HEK293 (cell line): Measurements from ENCODE around the gene ZSWIM1.
"Not testable (repeated sequence)": the region's sequence is repeated elsewhere in the genome, so short reads cannot be mapped to it uniquely, and the experiment has no call there.

Experiments used
- CTCF ChIA-PET: fragments of 350-600 bp; formaldehyde crosslinking; extraction: SDS; loops from one replicate; lab custom pipeline; 2021; ENCODE audit warnings: antibody characterized with exemption; lab: Yijun Ruan, JAX
- POLR2A ChIA-PET: fragments of 300-600 bp; formaldehyde crosslinking; extraction: SDS; loops from one replicate; lab custom pipeline; 2020; ENCODE audit warnings: antibody characterized with exemption, inconsistent platforms; lab: Yijun Ruan, JAX
- H3K27ac ChIP-seq: fragments of 200-500 bp; sonication (Bioruptor generic); 2 replicates; pipeline ENCODE4 v1.5.1; 2014; ENCODE audit warnings: low read depth, low read length, control low read depth, inconsistent platforms; ENCODE audit errors: extremely low read depth
- H3K36me3 ChIP-seq, 2 experiments: fragments of 200-500 bp in 1 of 2; sonication (Bioruptor generic) in 1 of 2; 1 replicate in 1 of 2; 2 replicates in 1 of 2; pipeline ENCODE4 v1.5.1; 2014 to 2017; ENCODE audit warnings: inconsistent platforms in 2 of 2, low read length in 2 of 2; ENCODE audit not compliant: control insufficient read depth in 2 of 2, insufficient read depth in 1 of 2
- H3K4me1 ChIP-seq: fragments of 200-500 bp; sonication (Bioruptor generic); 2 replicates; pipeline ENCODE4 v1.5.1; 2014; ENCODE audit warnings: mild to moderate bottlenecking, low read length, inconsistent platforms; ENCODE audit not compliant: control insufficient read depth, insufficient read depth
- H3K4me3 ChIP-seq: 2 replicates; pipeline ENCODE4 v1.5.1; 2011; ENCODE audit warnings: low read depth, mild to moderate bottlenecking, control low read depth, low read length, moderate library complexity
- H3K9me3 ChIP-seq: fragments of 200-500 bp; sonication (Bioruptor generic); 2 replicates; pipeline ENCODE4 v1.5.1; 2014; ENCODE audit warnings: low read depth, low read length, inconsistent platforms; ENCODE audit not compliant: control insufficient read depth, insufficient read depth
- EGR2 ChIP-seq: fragments of 450-650 bp; formaldehyde crosslinking; IDR thresholded peaks from 2 replicates; pipeline ENCODE4 v1.5.1; 2016; ENCODE audit warnings: low read depth, missing biosample characterization, missing genetic modification characterization
- OSR2 ChIP-seq: fragments of 450-650 bp; formaldehyde crosslinking; IDR thresholded peaks from 2 replicates; pipeline ENCODE4 v1.5.1; 2016; ENCODE audit warnings: missing biosample characterization, missing genetic modification characterization
- PBX3 ChIP-seq: sonication (generic); formaldehyde crosslinking; IDR thresholded peaks from 2 replicates; pipeline ENCODE4 v1.8.1; 2022; ENCODE audit warnings: mild to moderate bottlenecking, moderate library complexity, missing genetic modification reagents
- SP7 ChIP-seq: fragments of 450-650 bp; formaldehyde crosslinking; IDR thresholded peaks from 2 replicates; pipeline ENCODE4 v1.5.1; 2016; ENCODE audit warnings: missing biosample characterization, missing genetic modification characterization
- ZBTB20 ChIP-seq: fragments of 450-650 bp; formaldehyde crosslinking; IDR thresholded peaks from 2 replicates; pipeline ENCODE4 v1.5.1; 2016; ENCODE audit warnings: missing biosample characterization, missing genetic modification characterization
- ZFHX2 ChIP-seq: fragments of 450-650 bp; formaldehyde crosslinking; conservative IDR thresholded peaks from 2 replicates; pipeline ENCODE4 v1.5.1; 2016; ENCODE audit warnings: missing biosample characterization, missing genetic modification characterization
- ZNF214 ChIP-seq: fragments of 450-650 bp; formaldehyde crosslinking; IDR thresholded peaks from 2 replicates; pipeline ENCODE4 v1.5.1; 2017; ENCODE audit warnings: missing biosample characterization, mild to moderate bottlenecking, missing genetic modification characterization, borderline replicate concordance
- ZNF26 ChIP-seq: fragments of 450-650 bp; formaldehyde crosslinking; IDR thresholded peaks from 2 replicates; pipeline ENCODE4 v1.5.1; 2016; ENCODE audit warnings: missing biosample characterization, missing genetic modification characterization
- ZNF280C ChIP-seq: fragments of 450-650 bp; formaldehyde crosslinking; IDR thresholded peaks from 2 replicates; pipeline ENCODE4 v1.5.1; 2016; ENCODE audit warnings: missing biosample characterization, missing genetic modification characterization
- ZNF350 ChIP-seq: fragments of 450-650 bp; formaldehyde crosslinking; IDR thresholded peaks from 2 replicates; pipeline ENCODE4 v1.5.0; 2017; ENCODE audit warnings: missing biosample characterization, mild to moderate bottlenecking, missing genetic modification characterization
- ZNF404 ChIP-seq: fragments of 450-650 bp; formaldehyde crosslinking; IDR thresholded peaks from 2 replicates; pipeline ENCODE4 v1.5.1; 2017; ENCODE audit warnings: missing biosample characterization, missing genetic modification characterization
- ZNF416 ChIP-seq: fragments of 450-650 bp; formaldehyde crosslinking; IDR thresholded peaks from 2 replicates; pipeline ENCODE4 v1.5.1; 2016; ENCODE audit warnings: missing biosample characterization, missing genetic modification characterization
- ZNF510 ChIP-seq: fragments of 450-650 bp; formaldehyde crosslinking; IDR thresholded peaks from 2 replicates; pipeline ENCODE4 v1.5.1; 2018; ENCODE audit warnings: mild to moderate bottlenecking, missing genetic modification characterization, missing biosample characterization; ENCODE audit not compliant: insufficient replicate concordance
- ZNF560 ChIP-seq: fragments of 450-650 bp; formaldehyde crosslinking; IDR thresholded peaks from 2 replicates; pipeline ENCODE4 v1.5.1; 2017; ENCODE audit warnings: missing biosample characterization, missing genetic modification characterization, borderline replicate concordance
- ZNF596 ChIP-seq: fragments of 450-650 bp; IDR thresholded peaks from 2 replicates; pipeline ENCODE4 v1.5.0; 2018; ENCODE audit warnings: missing biosample characterization, mild to moderate bottlenecking, missing genetic modification characterization, moderate library complexity
- ZNF660 ChIP-seq: fragments of 450-650 bp; IDR thresholded peaks from 2 replicates; pipeline ENCODE4 v1.5.1; 2018; ENCODE audit warnings: missing biosample characterization, mild to moderate bottlenecking, missing genetic modification characterization
- ZNF704 ChIP-seq: fragments of 450-650 bp; formaldehyde crosslinking; IDR thresholded peaks from 2 replicates; pipeline ENCODE4 v1.5.1; 2016; ENCODE audit warnings: missing biosample characterization, missing genetic modification characterization
- ZNF777 ChIP-seq: fragments of 450-650 bp; formaldehyde crosslinking; IDR thresholded peaks from 2 replicates; pipeline ENCODE4 v1.5.1; 2017; ENCODE audit warnings: missing biosample characterization, missing genetic modification characterization, borderline replicate concordance
- TF ChIP-seq, protein P1 (sequence below): fragments of 450-650 bp; formaldehyde crosslinking; IDR thresholded peaks from 2 replicates; pipeline ENCODE4; 2016; ENCODE audit warnings: missing biosample characterization, missing genetic modification characterization
- TF ChIP-seq, protein P2 (sequence below): fragments of 450-650 bp; formaldehyde crosslinking; IDR thresholded peaks from 2 replicates; pipeline ENCODE4 v1.5.1; 2016; ENCODE audit warnings: missing biosample characterization, missing genetic modification characterization

ZSWIM1 gene

GRCh38 chr20:45872626-45873025 is 8.4 kb upstream of the ZSWIM1 start:
- Histone ChIP-seq H3K4me1 (no peaks in the 10 kb centered on the region), H3K4me3 (no peak overlapping the region), H3K27ac (no peak overlapping the region), H3K9me3 (no peaks in the 10 kb centered on the region), H3K36me3 (peaks cover 0 to 17% of the 10 kb centered on the region in 2 experiments; a peak in 2 of 3 replicates)
- ChIA-PET CTCF (no interaction called here), POLR2A (interaction anchor here (1.8 kb wide), 1 partner anchor 8 kb away, joined by 6 read pairs; the partner anchor contains the start of gene ZSWIM1)
- TF ChIP-seq ZNF777 (tag by site-specific recombination) (no peak), ZNF596 (tag by site-specific recombination) (no peak), ZNF26 (no peak), EGR2 (no peak), ZNF704 (no peak), ZNF214 (tag by site-specific recombination) (no peak), ZNF510 (tag by site-specific recombination) (no peak), OSR2 (tag by site-specific recombination) (no peak), ZNF416 (tag by site-specific recombination) (no peak), ZNF560 (tag by site-specific recombination) (no peak), ZFHX2 (no peak), PBX3 (CRISPR knock-in tag) (no peak)
- TF ChIP-seq, protein P1, sequence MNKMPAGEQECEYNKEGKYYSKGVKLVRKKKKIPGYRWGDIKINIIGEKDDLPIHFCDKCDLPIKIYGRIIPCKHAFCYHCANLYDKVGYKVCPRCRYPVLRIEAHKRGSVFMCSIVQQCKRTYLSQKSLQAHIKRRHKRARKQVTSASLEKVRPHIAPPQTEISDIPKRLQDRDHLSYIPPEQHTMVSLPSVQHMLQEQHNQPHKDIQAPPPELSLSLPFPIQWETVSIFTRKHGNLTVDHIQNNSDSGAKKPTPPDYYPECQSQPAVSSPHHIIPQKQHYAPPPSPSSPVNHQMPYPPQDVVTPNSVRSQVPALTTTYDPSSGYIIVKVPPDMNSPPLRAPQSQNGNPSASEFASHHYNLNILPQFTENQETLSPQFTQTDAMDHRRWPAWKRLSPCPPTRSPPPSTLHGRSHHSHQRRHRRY: no peak
- TF ChIP-seq, protein P2, sequence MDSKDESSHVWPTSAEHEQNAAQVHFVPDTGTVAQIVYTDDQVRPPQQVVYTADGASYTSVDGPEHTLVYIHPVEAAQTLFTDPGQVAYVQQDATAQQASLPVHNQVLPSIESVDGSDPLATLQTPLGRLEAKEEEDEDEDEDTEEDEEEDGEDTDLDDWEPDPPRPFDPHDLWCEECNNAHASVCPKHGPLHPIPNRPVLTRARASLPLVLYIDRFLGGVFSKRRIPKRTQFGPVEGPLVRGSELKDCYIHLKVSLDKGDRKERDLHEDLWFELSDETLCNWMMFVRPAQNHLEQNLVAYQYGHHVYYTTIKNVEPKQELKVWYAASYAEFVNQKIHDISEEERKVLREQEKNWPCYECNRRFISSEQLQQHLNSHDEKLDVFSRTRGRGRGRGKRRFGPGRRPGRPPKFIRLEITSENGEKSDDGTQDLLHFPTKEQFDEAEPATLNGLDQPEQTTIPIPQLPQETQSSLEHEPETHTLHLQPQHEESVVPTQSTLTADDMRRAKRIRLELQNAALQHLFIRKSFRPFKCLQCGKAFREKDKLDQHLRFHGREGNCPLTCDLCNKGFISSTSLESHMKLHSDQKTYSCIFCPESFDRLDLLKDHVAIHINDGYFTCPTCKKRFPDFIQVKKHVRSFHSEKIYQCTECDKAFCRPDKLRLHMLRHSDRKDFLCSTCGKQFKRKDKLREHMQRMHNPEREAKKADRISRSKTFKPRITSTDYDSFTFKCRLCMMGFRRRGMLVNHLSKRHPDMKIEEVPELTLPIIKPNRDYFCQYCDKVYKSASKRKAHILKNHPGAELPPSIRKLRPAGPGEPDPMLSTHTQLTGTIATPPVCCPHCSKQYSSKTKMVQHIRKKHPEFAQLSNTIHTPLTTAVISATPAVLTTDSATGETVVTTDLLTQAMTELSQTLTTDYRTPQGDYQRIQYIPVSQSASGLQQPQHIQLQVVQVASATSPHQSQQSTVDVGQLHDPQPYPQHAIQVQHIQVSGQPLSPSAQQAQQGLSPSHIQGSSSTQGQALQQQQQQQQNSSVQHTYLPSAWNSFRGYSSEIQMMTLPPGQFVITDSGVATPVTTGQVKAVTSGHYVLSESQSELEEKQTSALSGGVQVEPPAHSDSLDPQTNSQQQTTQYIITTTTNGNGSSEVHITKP: no peak

- no peak for TF ChIP-seq ZNF660 (tag by site-specific recombination)
- TF ChIP-seq ZNF280C (tag by site-specific recombination): no peak
- no peak for TF ChIP-seq ZNF404
- TF ChIP-seq ZBTB20 (tag by site-specific recombination): no peak
- no peak for TF ChIP-seq ZNF350 (tag by site-specific recombination)
- no peak for TF ChIP-seq ZFHX2
- TF ChIP-seq SP7 (tag by site-specific recombination): no peak
- ChIA-PET CTCF (interaction anchor here (0.8 kb wide), 1 partner anchor 327 kb away, joined by 3 read pairs; the partner anchor contains the start of gene EPPIN), POLR2A (interaction anchor here (1.8 kb wide), 1 partner anchor 7 kb away, joined by 6 read pairs; the partner anchor contains the start of gene ZSWIM1)
- Histone ChIP-seq H3K27ac (no peak overlapping the region), H3K36me3 (peaks cover 0 to 26% of the 10 kb centered on the region in 2 experiments; a peak in 2 of 3 replicates), H3K4me3 (no peak overlapping the region), H3K4me1 (no peaks in the 10 kb centered on the region), H3K9me3 (no peaks in the 10 kb centered on the region)
Measured at GRCh38 chr20:45873409-45874103, 7.5 kb upstream of the ZSWIM1 start.

- H3K27ac ChIP-seq, POLR2A ChIA-PET, H3K4me3 ChIP-seq, H3K4me1 ChIP-seq, H3K9me3 ChIP-seq: not testable (repeated sequence)
- CTCF ChIA-PET: interaction anchor here (0.5 to 0.8 kb wide), 2 partner anchors 114 to 327 kb away, joined by 3 read pairs; partner anchors contain the start of gene EPPIN
- H3K36me3 ChIP-seq: peaks cover 0 to 29% of the 10 kb centered on the region in 2 experiments; a peak in 2 of 3 replicates
Measured at GRCh38 chr20:45874104-45874481, 6.9 kb upstream of the ZSWIM1 start.
